ENCODE measurements around the gene WNT11.

WNT11 gene

DNA sequence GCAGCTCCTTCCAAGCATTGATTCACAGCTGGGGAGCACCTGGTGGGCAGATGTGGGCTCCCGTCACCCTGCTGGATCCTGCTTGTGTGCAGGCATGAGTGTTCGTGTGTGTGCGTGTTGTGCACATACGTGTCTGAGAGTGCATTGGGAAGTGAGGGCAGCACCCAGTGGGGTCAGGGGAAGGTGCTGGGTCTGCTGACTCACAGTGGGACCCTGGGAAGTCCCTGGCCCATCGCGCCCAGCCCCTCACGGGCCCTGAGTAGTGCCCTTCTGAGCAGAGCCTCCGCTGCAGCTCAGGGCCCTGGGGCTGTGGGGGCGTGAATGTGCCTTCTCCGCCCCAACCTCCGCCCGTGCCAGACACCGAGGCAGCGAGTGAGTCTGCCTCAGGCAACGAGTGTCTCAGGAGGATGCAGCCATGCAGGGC, 36.8 kb downstream of the WNT11 start:
- no peak for DNase-seq

DNA sequence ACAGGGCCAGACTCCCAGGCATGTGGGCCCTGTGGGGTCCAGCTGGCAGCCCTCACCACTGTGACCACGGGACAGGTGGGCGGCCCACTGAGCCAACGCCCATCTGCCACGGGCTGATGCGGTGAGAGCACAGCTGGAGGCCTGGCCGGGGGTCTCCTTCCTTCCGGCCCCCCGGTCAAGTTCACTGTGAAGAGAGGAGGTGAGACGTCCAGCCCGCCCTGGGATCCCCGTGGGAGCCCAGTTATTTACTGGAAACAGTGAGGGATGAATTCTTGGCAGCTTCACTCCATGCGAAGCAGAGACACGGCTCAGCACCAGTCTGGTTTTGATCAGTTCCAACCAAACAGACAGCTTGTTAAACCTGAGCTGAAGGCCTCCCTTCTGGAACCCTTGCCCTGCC, 38.7 kb downstream of the WNT11 start:
- no peak for DNase-seq

DNA sequence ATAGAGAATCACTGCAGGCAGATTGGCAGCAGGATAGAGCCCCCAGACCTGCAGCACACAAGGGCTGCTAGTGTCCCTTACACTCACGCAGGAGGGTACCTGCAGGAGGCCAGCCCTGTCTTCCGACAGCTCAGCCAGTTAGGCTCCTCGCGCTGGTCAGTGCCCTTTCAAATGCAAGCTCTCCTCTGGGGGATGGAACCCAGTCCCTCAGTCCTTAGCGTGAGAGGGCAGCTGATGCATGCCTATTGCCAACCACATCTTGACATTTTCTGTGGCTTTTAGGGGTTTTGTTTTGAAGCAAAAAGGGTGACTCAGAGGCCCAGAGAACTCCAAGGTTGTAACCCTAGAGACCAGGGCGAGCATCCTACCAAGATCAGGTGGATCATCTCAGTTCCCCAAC, 40.0 kb downstream of the WNT11 start:
- no peak for DNase-seq

DNA sequence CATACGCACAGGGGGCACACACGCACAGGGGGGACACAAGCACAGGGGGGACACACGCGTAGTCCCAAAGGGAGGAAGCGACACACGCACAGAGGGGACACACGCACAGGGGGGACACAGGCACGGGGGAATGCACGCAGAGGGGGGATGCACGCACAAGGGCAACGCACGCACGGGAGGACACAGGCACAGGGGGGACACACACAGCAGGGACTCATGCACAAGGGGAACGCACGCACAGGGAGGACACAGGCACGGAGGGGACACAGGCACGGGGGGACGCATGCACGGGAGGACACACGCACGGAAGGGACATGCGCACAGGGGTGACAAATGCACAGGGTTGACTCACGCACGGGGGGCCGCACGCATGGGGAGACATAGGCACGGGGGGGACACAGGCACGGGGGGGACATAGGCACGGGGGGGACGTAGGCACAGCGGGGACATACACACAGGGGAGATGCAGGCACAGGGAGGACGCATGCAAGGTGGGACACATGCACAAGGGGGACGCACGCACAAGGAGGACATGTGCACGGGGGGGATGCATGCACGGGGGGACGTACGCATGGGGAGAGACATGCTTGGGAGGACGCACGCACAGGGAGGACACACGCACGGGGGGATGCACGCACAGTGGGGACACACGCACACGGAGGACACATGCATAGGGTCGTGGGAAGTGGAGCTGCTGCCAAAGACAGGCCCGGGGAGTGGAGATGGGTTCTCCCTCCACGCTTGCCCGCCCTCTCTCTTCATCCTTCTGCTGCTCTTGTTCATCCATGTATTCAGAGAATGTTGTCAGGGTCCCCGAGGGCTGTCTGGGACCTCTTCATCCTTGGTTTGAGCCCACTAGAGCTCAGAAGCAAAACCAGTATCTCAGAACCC, 41.2 kb downstream of the WNT11 start:
- DNase-seq = no peak

DNA sequence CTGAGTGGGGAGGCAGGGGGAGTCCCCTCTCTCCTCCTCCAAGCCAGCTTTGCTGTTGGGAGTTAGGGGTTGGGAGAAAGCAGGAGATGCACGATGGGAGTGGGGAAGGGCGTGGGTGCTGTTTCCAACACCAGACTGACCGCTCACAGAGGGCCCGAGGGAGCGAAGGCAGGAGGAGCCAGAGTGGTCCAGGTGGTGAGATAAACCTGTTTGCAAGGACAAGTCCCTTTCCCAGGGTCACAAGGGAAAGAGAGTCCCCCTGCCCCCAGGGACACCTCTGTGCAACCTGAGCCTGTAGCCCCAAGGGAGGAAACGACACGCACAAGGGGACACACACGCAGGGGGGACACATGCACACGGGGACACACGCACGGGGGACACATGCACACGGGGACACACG, 42.2 kb downstream of the WNT11 start:
- DNase-seq = no peak

DNA sequence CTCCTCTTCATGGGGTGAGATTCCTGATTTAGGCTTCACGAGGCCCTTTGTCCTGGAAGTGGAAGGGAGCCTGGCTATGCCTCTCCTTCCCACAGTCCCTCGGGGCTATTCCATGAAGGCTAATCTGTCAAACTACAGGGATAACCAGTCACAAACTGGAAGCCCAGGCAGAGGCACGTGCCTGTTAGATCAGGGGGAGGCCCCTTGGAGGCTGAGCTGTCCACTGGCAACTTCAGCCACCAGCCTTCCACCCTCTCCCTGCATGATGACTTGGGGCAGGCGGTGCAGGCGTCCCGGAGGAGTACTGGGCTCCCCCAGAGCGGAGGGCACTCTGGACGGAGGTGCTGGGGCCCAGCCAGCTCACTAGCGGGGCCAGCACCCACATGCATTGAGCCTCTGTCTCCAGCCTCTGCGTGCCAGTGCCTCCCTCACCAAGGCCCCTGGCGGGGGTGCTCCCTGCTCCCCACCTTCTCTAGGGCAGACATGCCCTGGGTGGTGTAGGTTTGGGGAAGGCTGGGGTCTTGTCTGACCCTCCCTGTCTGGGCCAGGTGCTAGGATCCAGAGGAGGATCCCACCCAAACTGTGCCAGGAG, 42.9 kb downstream of the WNT11 start:
- DNase-seq = no peak

DNA sequence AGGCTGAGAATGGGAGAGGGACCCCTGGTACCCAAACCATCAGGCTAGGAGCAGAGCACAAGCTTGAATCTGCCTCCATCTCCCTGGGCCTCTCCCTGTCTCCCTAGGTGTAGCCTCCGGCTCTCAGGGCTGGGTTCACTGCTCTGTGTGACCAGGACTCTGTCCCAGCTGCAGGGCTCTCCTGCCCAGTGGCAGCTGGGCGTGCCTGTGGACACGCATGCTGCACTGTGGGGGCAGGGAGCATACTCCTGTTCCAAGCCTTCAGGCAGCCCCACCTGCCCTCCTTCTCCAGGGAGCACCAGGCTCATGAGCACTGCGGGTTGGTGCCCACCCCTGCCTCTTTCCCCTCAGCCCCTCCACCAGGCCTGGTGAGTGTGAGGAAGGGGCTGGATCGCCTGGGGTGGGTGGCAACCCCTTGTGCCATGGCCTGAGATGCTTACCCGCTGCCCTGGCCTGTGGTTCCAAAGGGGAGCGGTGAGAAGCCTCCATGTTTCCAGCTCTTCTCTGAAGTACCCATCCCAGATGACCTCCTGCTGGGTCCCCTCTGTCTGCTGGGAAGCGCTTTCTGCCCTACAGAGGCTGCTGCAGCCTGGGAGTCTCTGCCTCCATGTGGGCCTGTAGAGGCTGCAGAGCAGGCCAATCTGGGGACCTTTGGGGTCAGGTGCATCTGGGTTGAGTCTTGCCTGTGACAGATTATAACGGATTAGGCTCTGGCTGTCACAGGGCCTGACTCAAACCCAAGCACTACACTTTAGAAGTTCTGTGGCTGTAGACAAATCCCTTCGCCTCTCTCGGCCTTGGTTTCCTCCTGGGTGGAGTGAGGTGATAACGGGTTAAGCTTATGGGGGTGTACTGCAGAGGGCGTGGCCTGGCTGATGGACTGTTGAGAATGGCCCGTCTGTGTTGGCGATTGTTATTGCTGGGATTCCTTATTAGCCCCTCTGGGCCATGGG, 43.7 kb downstream of the WNT11 start:
- no peak for DNase-seq

DNA sequence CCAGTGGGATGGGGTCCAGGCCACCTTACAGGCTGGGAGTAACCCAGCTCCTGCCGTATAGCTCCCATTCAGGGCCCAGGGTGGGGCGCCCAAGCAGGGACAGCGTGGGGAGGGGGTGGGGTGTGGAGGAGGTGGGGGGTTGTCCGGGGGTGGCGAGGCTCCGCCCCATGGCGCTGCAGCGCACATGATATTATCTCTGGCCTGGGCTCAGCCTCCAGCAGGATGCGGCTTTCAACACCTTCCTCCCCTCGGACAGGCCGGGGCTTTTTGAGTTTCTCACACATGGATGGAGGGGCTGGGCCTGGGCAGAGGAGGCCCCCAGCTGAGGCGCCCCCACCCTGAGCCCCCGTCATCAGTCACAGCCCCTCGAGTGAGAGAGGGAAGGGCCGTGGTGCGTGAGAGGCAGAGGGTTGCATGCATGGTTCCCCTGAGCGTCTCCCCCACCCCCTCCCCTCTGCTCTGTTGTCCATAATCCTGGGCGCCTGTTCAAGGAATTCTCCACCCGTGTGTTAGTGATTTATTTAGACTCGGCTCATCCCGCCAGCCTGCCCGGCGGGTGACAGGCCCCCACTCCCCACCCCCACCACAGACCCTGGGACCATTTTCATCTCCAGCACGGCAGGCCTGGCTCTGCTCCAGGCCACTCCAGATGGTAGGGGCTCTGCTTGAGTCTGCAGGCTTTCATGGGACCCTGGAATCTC, 44.9 kb downstream of the WNT11 start:
- DNase-seq = no peak

DNA sequence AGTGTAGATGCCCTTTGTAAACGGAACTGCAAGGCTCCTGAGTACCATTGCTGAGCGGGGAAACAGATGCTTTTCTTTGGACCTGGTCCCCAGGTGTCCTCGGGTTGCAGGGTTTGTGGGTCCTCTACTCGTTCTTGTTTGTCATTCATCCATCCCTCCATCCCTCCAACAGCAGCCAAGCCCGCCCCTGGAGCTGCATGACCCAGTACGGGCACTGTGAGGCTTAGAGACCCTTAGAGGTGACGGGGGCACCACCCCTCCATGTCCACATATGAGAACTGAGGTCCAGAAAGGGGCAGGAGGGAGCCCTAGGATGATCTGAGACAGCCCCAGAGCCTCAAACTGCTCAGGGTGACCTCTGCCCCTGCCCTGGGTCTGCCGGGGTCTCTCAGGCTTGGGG, 45.4 kb downstream of the WNT11 start:
- no peak for DNase-seq

DNA sequence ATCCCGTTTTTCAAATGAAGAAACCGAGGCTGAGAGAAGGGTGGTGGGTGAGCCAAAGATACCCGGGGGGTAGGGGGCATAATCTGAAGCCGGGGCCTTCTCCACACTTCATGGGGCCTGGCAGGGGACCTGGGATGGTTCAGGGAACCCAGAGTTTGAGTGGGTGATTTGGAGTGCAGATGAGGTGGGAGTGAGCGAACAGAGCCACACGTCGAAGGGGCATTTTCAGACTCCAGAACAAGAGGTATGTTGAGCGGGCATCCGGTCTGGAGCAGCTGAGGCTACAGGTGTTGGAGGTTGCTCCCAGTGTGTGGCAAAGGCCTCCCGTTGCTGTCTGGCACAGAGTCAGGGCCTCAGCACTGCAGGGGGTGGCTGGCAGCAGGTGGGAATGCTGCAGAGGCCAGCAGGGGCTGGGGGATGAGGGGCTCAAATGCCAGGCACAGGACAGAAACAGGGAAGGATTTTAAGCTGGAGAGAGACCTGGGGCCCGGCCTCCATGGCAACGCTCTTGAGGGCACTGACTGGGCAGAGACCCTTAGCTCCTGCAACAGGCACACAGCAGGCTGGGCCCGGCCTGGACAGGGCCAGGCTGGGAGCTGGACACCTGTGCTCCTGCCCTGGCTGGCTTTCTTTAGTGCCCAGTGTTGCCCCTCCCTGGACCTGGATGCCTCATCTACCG, 46.2 kb downstream of the WNT11 start:
- no peak for DNase-seq

DNA sequence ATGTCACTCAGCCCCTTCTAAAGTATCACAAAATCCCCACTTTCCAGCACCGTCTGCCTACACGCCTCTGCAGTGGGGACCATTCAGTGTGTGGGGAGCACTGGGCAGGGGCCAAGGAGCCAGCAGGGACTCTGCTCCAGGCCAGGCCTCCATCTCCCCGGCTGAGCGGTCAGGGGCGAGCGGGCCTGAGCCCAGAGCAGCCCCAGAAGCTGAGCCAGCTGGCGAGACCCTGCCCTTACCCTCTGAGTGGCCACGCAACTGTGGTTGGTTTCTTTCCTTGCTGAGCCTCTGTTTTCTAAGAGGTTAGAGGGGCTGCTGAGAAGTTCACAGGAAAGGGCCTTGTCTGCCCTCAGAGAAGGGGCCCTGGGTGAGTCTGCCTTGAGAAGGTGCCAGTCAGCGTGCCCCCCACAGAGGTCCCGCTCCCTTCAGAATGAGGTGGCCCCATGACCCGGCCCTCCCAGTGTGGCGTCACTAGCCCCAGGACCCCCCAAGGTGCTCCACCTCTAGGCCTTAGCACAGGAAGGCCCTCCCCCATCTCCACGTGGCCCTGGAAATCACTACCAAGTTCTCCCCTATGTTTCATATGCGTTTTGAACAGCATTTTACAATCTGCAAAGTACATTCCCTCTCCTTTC, 46.9 kb downstream of the WNT11 start:
- DNase-seq = no peak

DNA sequence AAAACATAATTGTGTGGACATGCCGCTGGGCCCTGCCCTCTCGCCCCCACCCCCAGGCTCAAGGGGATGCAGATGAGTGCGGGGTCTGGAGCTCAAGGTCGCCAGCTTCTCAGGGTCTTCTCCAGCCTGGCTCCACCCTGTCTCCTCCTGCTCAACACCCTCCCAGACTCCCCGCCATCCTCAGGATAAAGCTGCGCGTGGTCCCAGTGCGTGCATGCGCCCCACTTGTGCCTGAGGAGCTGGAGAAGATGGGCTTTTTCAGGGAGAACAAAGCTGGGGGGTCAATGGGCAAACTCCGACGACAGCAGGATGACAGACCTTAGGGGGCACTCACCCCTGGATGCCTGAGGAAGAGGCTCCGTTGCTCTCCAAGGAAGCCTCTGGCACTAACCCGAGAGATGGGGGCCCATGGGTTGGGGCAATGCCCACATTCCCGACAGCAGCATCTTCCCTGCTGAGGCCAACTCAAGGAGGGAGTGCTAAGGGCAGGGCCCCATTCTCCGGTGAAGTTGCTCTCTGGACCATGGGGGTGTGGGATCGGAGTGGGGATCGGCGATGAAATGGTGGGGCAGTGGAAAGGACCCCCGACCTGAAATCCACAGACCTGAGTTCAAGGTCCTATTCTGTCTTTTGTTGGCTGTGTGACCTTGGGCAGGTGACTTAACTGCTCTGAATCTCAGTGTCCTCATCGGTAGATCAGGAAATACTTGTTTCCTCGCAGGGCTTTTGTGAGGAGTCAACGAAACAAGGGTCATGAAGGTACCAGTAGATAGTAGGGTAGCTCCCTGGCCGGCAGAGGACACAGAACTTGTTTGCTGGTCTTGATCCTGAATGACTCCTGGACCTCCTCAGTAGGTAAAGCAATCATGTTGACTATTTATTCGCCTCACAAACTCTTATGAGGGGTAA, 47.7 kb downstream of the WNT11 start:
- no peak for DNase-seq

DNA sequence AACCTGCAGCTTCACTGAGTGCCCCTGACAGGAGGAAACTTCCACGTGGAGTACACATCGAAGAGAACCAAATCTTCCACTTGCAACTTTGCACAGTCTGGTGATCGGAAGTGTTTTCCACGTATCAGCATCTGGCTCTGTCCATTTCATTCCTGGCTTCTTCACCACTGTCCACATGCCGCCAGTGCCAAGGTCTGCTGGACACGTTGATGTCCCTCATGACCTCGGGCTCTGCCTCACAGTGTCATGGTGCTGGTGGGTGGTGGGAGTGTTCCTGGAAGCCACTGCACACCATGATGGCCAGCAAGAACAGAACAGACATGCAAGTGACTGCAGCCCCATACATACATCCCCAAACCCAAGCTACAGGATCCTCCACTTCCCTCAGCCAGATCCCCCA, 48.4 kb downstream of the WNT11 start:
- DNase-seq = no peak

DNA sequence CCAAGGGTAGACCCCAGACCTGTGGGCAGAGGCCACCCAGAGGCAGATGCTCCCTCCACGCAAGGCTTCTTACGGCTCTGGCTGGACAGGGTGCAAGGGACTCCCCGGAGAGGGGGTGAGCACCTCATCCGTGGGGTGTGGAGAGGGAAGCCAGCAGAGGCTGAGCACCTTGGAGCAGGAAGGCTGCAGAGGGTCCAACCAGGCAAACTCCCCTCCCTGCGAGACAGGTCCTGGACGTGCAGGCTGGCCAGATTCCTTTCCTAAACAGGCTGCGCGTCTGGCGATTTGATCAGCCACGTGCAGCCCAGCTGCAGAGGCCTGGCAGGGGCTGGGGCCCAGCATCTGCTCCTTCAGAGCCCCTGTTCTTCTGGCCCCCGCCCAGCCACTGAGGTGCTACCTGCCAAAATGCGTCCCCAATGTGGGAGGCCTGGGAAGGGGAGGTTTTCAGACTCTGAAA, 49.3 kb downstream of the WNT11 start:
- no peak for DNase-seq

DNA sequence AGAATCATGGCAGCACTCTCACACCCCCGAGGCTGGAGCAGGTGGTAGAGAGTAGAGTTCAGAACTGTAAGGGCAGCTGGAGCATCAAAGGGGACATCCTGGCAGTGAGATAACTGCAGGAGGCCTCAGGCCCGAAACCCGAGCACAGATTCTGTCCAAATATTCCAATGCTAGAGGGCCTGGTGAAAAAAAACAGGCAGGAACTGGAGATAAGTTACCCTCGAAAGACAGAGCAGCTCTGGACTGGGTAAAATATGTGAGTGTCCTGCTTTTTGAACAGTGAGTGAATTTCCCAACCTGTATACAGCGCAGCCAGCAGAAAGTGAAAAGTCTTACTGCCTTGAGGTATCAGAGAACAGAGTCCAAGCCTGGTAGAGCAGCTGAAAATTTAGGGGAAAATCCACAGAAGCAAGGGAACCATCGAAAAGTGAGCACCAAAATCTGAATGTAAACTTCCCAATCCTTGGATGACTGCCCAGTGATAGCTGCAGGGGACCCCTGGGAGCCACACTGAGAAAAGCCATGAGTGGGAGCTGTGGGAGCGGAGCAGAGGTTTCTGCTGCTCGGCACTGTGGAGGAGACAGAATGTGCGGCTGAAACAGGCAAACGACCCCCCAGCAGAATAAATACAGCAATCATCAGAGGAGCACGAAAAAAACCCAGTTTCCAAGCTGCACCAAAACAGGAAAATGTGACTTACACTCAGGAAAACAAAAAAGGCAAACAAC, 50.6 kb downstream of the WNT11 start:
- no peak for DNase-seq

DNA sequence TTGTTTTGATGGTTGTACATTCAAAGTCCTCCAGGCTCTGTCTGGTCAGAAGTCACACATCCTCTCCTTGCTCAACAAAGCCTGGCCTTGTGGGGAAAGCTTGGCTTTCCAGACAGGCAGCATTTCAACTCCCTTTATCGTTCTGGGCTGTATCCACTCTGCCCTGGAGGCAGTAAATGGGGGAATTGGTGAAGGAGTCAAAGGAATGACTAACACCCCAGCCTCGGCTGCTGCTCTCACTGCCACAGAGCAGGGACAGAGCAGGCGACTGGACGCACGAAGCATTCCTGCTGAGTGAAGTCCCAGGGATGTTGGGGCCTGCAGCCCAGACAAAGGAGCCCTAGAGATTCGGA, 52.8 kb downstream of the WNT11 start:
- DNase-seq = no peak

DNA sequence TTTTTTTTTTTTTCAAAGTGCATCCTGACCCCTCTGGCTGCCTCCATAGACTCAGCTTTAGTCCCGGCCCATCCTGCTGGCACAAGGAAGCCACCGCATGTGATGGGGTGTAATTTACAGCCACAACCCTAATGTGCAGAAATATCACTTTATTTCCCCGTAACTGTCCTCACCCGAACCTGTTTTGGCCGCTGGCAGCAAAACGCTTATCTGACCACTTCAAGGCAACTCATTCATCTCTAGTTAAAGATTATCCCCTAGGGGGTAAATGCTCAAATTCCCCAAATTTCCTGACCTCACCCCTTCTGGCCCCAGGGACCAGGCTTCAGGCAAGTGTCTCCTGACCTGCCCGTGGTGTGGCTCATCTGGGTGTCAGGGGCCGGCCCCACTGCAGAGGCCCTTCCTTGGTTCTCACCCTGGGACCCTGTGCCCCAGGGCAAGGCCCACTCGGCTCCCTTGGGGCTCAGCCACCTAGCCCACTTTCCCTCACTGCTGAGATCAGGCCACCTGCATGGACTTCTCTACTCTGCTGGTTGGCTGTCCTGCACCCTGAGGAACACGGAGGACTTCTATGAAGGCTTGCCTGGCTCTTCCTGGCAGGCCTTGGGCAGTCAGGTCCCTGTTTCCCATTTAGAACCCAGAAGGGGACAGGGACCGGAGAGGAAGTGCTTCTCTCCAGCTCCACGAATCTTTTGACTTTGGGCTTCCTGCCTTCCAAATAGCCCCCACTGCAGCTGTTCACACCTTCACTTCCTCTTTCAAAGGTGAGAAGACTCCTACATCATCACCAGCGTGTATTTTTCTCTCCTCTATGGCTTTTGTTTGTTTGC, 53.3 kb downstream of the WNT11 start:
- DNase-seq = no peak

DNA sequence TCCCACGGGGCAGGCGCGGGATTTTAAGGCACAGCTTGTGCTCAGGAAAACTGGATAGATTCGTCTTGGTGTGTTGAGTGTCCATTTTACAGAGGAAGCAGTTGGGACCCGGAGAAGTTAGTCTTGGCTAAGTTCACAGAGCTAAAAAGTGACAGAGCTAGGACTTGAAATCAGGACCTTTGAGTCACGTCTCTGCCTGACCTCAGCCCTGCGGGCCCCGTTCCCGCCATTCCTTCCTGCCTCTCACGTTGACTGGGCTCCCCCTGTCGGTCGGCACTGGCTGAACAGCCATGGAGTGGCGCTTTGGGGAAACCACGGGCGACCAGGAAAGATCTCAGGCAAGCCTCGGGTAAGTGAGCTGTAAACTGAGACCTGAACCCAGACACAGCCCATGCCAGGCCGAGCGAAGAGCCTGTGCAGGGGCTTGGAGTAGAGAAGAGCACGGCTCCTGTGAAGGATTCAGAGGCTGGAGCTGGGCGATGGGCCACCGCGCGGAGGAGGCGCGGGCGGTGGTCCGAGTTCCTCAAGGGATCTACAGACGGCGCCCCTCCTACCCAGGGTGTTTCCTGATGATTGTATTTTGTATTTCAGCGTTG, 54.1 kb downstream of the WNT11 start:
- peak; percentile 68 for DNase-seq
